ENCODE results near the gene HOXC13. TPM values are rescaled to one million over a fixed set of nuclear protein-coding genes. Genes with fewer than 3 reads are reported as not detected.

HOXC13 gene
- total and polyA plus RNA-seq, 2 of the 13 experiments (the other 11 are each of a cell fraction or from before 2014, with no cell fraction given) = 0.07 TPM; not detected in 1

- H3K79me2 ChIP-seq (ENCODE audit: insufficient read depth, low read length) = no peaks in the 10 kb centered on the region
- WGBS (ENCODE audit: low lambda C conversion rate) = 77% methylated on average over 27 of the region's 30 CpGs
- no peaks in the 10 kb centered on the region for H3K36me3 ChIP-seq (replicated peaks in 1 of 2; ENCODE audit: control insufficient read depth in 1 of 2, insufficient read depth in 2 of 2, low read length in 2 of 2)
- ChIA-PET CTCF (ENCODE audit: low intra/inter-chr PET ratio, low total read pairs) (interaction anchor here (0.9 to 2.3 kb wide), 3 partner anchors 217 to 233 kb away, joined by 3 to 12 read pairs (median 8); no protein-coding TSS in a partner anchor), POLR2A (no interaction called here)
- in situ Hi-C loops (cut with HindIII; ENCODE audit: extremely low pct_ligation_motif_present, low pct_unique_long_range_greater_than_20kb) (no loop called here), intact Hi-C loops (cut with micrococcal nuclease; ENCODE audit: unreplicated experiment) (no loop called here)
- H3K27me3 ChIP-seq (ENCODE audit: control insufficient read depth in 1 of 2, insufficient read depth in 2 of 2, low read length in 2 of 2) = peaks cover 5 to 46% of the 10 kb centered on the region in 2 experiments
- no peaks in the 10 kb centered on the region for H4K20me1 ChIP-seq (ENCODE audit: insufficient read depth, low read length)
- H3K4me2 ChIP-seq (ENCODE audit: low read depth, low read length) = no peak overlapping the region
- FAIRE-seq (no peak), ATAC-seq (no peak), DNase-seq (ENCODE audit: low spot score) (no peak)
- no peak overlapping the region for H3K4me3 ChIP-seq (replicated peaks in 1 of 3; ENCODE audit: insufficient read depth in 1 of 3, low read depth in 2 of 3, low read length in 3 of 3)
- H3K27ac ChIP-seq (ENCODE audit: extremely low read length, insufficient read depth, low read length) = no peak overlapping the region
- TF ChIP-seq, protein P1, sequence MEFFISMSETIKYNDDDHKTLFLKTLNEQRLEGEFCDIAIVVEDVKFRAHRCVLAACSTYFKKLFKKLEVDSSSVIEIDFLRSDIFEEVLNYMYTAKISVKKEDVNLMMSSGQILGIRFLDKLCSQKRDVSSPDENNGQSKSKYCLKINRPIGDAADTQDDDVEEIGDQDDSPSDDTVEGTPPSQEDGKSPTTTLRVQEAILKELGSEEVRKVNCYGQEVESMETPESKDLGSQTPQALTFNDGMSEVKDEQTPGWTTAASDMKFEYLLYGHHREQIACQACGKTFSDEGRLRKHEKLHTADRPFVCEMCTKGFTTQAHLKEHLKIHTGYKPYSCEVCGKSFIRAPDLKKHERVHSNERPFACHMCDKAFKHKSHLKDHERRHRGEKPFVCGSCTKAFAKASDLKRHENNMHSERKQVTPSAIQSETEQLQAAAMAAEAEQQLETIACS (CRISPR knock-in tag; IDR thresholded peaks at IDR 0.05) = no peak
- no peak for TF ChIP-seq ZFX (CRISPR knock-in tag; IDR thresholded peaks at IDR 0.05; ENCODE audit: low read depth)
- TF ChIP-seq, protein P2, sequence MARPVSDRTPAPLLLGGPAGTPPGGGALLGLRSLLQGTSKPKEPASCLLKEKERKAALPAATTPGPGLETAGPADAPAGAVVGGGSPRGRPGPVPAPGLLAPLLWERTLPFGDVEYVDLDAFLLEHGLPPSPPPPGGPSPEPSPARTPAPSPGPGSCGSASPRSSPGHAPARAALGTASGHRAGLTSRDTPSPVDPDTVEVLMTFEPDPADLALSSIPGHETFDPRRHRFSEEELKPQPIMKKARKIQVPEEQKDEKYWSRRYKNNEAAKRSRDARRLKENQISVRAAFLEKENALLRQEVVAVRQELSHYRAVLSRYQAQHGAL (CRISPR knock-in tag; IDR thresholded peaks at IDR 0.05; ENCODE audit: not compliant biosample characterization) = no peak
- no peak for TF ChIP-seq SKI (IDR thresholded peaks at IDR 0.05; ENCODE audit: partially characterized antibody)
- no peak for TF ChIP-seq NFATC3 (CRISPR knock-in tag; IDR thresholded peaks at IDR 0.05)
- no peak for TF ChIP-seq MZF1 (CRISPR knock-in tag; IDR thresholded peaks at IDR 0.05; ENCODE audit: borderline replicate concordance)
- TF ChIP-seq RCOR2 (CRISPR knock-in tag; IDR thresholded peaks at IDR 0.05) = no peak
- no peak for TF ChIP-seq ZMYM3 (CRISPR knock-in tag; IDR thresholded peaks at IDR 0.05)
- no peak for TF ChIP-seq RFXAP (CRISPR knock-in tag; IDR thresholded peaks at IDR 0.05; ENCODE audit: borderline replicate concordance)
- TF ChIP-seq ZNF33A (CRISPR knock-in tag; IDR thresholded peaks at IDR 0.05; ENCODE audit: borderline replicate concordance) = no peak
- TF ChIP-seq SP2 (CRISPR knock-in tag; IDR thresholded peaks at IDR 0.05) = no peak
- no peak overlapping the region for H2AFZ ChIP-seq (ENCODE audit: low read length)
- peaks cover 36% of the 10 kb centered on the region for H3K4me1 ChIP-seq (ENCODE audit: insufficient read depth, low read length)
- no TSS peak for BruUV-seq (replicated peaks)
- H3K9me3 ChIP-seq (ENCODE audit: low read length) = no peaks in the 10 kb centered on the region
- no peak overlapping the region for H3K9ac ChIP-seq (ENCODE audit: insufficient read depth, low read depth, low read length)
Observed at GRCh38 chr12:53983950-53984572, 45.4 kb downstream of the HOXC13 start.

Data from HepG2 (cell line).